Stimulated activated CD4-positive, alpha-beta T cell treated with anti-CD3 and anti-CD28 coated beads, Interleukin-4, amount 100 ng/mL, for 48 hours (primary cell): ENCODE measurements around the gene OVCH1.
"Not testable (repeated sequence)": the region's sequence is repeated elsewhere in the genome, so short reads cannot be mapped to it uniquely, and the experiment has no call there.

Source experiments
- DNase-seq, 2 donors: peaks; one replicate each; pipeline ENCODE4 v3.0.0-alpha.2; 2020; ENCODE audit warnings: low read depth in 2 of 2

Gene OVCH1

DNA sequence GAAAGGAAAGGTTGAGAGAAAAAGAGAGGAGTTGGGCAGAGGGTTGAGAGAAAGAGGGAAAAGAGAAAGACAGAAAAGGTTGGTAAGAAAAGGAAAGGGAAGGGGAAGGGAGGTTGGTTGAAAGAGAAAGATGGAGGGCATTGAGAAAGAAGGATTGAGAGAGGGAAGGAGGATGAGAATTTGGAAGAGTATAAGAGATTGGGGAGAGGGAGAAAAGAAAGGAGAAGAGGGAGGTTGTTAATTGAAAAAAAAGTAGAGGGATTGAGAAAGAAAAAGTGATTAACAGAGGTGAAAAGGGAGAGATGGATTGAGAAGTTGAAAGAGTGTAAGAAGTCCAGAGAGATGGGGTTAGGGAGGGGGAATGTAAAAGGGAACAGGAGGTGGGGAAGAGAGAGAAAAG lies 95.0 kb downstream of the OVCH1 start:
- DNase-seq: no peak

DNA sequence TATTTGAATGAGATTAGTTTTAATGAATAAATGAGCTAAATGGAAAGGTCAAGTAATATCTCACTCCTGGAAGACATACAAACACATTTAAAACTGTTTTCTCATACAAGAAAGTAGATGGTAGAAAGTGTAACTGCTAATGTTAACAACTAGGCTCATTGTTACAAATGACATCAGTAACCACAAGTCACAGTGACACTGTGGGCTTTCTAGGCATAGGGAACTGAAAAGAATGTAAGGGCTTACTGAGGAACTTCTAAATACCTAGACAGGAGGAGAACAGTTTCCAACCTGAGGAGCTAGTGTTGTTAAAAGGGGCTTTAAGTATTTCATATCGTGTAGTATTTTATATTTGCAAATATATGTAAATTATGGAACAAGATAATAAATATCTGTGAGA lies 99.0 kb downstream of the OVCH1 start:
- no peak for DNase-seq

DNA sequence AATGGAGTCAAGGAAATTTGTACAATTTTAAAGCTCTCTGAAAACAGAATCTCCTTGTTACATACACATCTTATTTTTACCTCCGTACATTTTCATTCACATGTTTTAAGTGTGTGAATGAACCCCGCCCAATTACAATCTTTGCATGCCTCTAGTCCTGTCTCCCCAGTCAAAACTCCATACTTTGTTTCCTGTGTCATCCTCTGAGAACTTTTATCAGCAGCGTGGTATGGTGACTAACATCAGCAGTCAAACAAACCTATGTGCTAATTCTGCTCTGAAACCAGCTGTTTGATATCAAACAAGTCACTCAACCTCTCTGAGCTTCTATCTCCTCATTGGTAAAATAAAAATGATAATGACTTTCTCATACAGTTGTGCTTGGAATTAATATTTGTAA lies 100.7 kb downstream of the OVCH1 start:
- DNase-seq: no peak

DNA sequence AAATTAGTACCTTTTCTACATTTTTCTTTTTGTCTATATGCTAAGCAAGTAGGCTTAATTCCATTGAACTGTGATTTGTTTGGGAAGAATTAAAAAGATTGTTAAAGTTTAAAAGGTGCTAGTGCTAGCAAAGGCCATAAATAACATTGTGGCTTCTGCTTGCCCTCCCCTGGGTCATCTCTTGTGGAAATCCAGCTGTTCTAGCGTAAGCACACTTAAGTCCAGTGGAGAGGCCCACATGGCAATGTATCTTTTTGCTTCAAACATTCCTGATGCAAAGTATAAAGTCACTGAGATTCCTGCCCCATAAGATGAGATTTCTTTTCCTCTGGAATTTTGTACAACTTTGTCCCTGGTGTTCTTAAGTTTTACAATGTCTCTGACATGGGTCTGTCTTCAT lies 102.1 kb downstream of the OVCH1 start:
- DNase-seq: no peak

DNA sequence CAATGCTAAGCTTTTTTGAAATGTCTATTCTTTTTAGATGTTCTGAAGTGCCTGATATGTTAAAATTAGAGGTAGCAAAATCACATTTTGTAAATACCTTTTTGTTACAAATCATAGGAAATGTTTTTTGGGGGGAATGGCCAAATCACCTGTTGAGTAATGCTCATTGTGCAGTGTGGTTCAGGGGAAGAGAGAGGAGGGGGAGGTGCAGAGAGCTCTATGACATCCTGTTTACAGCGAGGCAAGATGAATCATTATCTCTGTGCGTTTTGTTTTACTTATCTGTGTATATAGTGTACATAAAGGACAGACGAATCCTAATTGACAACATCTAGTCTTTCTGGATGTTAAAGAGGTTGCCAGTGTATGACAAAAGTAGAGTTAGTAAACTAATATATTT lies 107.1 kb downstream of the OVCH1 start:
- not testable (repeated sequence) for DNase-seq

DNA sequence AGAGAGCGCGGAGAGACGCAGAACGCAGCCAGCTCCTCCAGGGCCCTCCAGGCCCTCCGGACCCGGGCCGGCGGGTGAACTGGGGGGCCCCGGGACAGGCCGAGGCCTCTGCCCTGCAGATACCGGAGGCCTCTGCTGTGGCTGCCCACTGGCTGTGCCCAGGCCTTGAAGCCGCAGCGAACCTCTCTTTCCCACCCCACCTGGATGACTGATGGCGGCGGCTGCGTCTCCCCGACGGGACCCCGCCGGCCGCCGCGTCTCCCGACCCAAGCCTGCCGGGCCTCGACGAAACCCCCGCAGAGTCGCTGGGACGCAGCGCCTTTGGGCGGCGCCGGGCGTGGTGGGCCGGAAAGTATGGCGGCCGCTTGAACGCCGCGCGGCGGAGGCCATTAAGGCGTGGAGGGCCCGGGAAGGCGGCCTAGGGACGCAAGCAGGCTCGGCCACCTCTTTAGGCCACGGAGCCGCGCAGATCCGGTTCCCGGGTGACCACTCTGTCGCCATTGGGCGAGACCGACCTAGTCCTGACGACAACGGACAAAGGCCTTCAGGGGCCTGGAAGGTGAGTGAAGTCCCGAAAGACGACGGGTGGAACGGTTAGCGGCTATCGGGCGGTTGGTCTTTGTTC lies 108.1 kb downstream of the OVCH1 start:
- no peak for DNase-seq

DNA sequence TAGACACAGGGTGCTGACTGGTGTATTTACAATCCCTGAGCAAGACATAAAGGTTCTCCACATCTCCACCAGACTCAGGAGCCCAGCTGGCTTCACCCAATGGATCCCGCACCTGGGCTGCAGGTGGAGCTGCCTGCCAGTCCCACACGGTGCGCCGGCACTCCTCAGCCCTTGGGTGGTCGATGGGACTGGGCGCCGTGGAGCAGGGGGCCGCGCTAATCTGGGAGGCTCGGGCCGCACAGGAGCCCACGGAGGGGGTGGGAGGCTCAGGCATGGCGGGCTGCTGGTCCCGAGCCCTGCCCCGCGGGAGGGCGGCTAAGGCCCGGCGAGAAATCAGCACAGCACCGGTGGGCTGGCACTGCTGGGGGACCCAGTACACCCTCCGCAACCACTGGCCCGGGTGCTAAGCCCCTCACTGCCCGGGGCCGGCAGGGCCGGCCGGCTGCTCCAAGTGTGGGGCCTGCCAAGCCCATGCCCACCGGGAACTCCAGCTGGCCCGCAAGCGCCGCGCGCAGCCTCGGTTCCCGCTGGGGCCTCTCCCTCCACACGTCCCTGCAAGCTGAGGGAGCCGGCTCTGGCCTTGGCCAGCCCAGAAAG lies 111.3 kb downstream of the OVCH1 start:
- DNase-seq: not testable (repeated sequence)

DNA sequence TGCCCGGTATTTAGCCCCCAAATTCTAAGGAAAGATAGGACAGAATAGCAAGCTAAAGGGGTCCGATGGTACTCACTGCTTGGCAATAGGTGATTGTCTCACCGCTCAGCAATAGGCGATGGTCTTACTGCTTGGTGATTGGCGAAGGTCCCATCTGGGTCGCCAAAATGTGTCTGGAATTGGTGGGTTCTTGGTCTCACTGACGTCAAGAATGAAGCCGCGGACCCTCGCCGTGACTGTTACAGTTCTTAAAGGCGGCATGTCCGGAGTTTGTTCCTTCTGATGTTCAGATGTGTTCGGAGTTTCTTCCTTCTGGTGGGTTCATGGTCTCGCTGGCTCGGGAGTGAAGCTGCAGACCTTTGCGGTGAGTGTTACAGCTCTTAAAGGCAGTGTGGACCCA lies 112.3 kb downstream of the OVCH1 start:
- not testable (repeated sequence) for DNase-seq

DNA sequence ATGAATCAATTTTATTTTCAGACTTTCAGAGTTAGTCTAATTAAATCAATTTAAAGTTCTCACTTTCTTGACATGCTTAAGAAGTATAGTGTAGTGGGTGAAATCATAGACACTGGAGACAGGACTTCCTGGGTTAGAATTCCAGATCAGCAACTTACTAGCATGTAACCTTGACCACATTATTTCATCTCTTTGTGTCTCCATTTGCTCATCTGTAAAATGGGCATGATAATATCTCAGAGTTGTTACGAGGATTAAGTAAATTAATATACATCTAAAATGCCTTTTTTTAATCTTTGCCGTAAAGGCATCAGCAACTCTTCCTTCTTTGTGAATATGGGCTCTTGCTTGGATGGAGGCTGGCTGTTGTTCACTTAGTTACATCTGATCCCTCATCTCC lies 115.2 kb downstream of the OVCH1 start:
- no peak for DNase-seq

DNA sequence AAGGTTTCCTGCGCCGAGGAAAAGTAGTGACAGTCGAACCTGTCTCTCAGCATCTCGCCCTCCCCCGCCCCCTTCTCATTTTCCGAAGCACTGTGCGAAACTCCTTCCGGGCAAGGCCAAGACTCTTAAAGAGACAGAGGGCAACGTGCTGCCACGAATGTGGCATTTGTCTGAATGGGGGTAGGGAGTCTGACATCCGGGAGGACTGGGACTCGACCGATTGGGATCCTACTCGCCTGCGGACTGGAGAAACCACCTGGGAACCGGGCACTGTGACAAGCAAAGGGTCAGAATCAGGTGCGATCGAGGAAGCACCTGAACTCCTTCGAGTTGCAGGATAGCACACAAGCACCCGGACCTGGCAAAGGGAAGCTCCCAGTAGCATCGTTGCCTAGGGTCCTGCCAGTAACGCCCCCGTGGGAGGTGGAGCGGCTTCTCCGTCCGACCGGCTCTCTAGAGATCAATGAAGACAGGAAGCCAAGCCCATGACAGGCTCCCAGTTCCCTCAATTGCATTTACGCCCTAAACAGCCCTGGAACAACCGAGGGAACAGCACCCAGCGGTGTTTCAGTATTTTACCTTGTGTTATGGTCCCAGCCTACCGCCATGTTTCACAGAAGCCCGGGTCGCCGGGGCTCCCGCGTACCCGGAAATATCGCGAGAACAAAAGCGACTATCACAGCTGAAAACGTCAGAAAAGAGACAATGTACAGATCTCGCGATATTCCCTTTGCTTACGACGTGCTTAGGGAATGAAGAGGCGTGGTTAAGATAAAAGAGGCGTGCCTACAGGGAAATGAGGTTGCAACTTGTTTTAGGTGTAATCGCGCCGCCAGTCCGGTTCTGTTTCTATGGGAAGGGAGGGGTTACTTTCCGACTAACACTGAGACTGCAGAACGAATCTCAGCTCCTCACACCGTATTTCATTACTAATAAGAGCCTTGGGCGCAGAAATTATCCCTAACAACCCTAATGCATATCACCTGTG lies 116.7 kb downstream of the OVCH1 start, which contains the start of gene ERGIC2:
TSS of gene ERGIC2 (minus strand) at position 637 of the 988 bp plus-strand sequence. CDS start 9,539 bp downstream, outside the sequence.
- peak; percentile 68 to 81 for DNase-seq
